Cerebellar nuclear complex (tissue), 1 donor: ENCODE measurements around the gene MARS1.

ENCODE experiments used
- DNase-seq, 2 experiments: peaks; one replicate each; lab custom pipeline; 2025; lab: John Stamatoyannopoulos, UW

The MARS1 gene

GRCh38 chr12:57458665-57459054 lies 29.2 kb upstream of the MARS1 start:
- DNase-seq = no peak

GRCh38 chr12:57459055-57459749 lies 28.7 kb upstream of the MARS1 start:
- DNase-seq = peak in 1 of 2 experiments; percentile 50

GRCh38 chr12:57459750-57460467 lies 28.0 kb upstream of the MARS1 start, which contains the start of gene GLI1:
GLI1 (plus strand) TSS chr12:57459785; CDS start chr12:57463692, 3,907 bp downstream.
- DNase-seq = no peak

GRCh38 chr12:57460468-57460784 lies 27.4 kb upstream of the MARS1 start:
- no peak for DNase-seq

GRCh38 chr12:57460841-57461275 lies 27.0 kb upstream of the MARS1 start:
- no peak for DNase-seq

- DNase-seq = no peak
These were observed 26.5 kb upstream of the MARS1 start for GRCh38 chr12:57461276-57461916.

GRCh38 chr12:57461917-57462250 lies 26.0 kb upstream of the MARS1 start:
- DNase-seq = no peak

- peak; percentile 16 to 58 for DNase-seq
These were observed 25.5 kb upstream of the MARS1 start for GRCh38 chr12:57462251-57462911.

- no peak for DNase-seq
These were observed 25.0 kb upstream of the MARS1 start for GRCh38 chr12:57462912-57463253.

- no peak for DNase-seq
These were observed 23.3 kb upstream of the MARS1 start for GRCh38 chr12:57464569-57464968.

GRCh38 chr12:57465030-57465746 lies 22.7 kb upstream of the MARS1 start:
- no peak for DNase-seq

- no peak for DNase-seq
These were observed 21.9 kb upstream of the MARS1 start for GRCh38 chr12:57465747-57466505.

GRCh38 chr12:57467212-57467874 lies 20.5 kb upstream of the MARS1 start:
- DNase-seq = no peak

- no peak for DNase-seq
These were observed 20.0 kb upstream of the MARS1 start for GRCh38 chr12:57467915-57468314.

GRCh38 chr12:57469296-57470164 lies 18.3 kb upstream of the MARS1 start:
- DNase-seq = no peak

GRCh38 chr12:57470286-57470969 lies 17.4 kb upstream of the MARS1 start:
- DNase-seq = no peak

GRCh38 chr12:57470970-57471656 lies 16.8 kb upstream of the MARS1 start:
- no peak for DNase-seq

GRCh38 chr12:57471661-57472060 lies 16.2 kb upstream of the MARS1 start:
- DNase-seq = no peak

- DNase-seq = no peak
These were observed 15.5 kb upstream of the MARS1 start for GRCh38 chr12:57472391-57472790.
